Fibroblast of mammary gland (primary cell): ENCODE results near the gene SPRING1.

Source experiments
- DNase-seq: peaks from one replicate; pipeline ENCODE4 v3.0.0-alpha.2; 2010; ENCODE audit warnings: low read depth
- H3K4me3 ChIP-seq: 2 replicates; pipeline ENCODE4 v1.5.1; 2011; ENCODE audit warnings: low read depth, mild to moderate bottlenecking, low read length, moderate library complexity; ENCODE audit not compliant: control insufficient read depth
- TF ChIP-seq, protein P1 (sequence below): conservative IDR thresholded peaks from 2 replicates; pipeline ENCODE4 v1.5.1; 2011; ENCODE audit warnings: low read depth, low read length, inconsistent platforms; ENCODE audit not compliant: control insufficient read depth, insufficient read depth

SPRING1 gene, protein sequence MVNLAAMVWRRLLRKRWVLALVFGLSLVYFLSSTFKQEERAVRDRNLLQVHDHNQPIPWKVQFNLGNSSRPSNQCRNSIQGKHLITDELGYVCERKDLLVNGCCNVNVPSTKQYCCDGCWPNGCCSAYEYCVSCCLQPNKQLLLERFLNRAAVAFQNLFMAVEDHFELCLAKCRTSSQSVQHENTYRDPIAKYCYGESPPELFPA

DNA sequence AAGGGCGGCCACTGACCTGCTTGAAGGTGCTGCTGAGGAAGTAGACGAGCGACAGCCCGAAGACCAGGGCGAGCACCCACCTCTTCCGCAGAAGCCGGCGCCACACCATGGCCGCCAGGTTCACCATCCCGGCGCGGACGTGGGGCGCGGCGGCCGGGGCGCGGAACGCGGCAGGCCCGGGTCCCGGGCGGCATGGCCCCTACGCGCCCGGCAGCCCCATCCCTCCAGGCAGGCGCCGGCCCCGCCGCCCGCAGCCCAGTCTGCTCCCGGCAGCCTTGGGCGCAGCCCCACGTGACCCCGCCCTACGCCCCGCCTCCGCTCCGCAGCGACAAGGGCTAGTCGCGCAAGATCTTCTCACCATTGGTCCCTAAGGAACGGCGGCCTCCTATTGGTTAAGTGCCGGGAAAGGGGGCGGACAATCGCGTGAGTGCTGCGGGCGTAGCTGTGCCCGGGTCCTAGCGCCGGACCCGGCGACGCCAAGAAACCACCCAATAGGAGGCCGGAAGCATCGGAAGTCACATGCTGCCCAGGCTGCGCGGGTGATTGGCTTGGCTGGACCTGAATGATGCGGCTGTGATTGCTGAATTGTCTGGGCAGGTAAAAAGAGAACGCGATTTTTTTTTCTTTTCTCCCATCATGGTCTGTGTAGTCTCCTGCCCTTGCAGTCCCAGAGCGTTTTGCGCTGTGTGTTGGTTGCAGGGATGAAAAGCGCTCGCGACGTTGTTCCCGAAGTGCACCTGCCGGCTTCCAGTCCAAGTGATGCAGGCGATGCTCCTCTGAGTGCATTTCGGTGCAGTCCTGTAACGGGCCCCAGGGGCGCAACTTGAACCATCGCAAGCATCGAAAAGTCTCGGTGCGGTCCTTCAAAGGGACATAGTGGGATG is at the start of gene SPRING1, which contains the start of gene RNFT2:
SPRING1 (minus strand) TSS at position 296 of the 884 bp plus-strand sequence; CDS start at position 127, 169 bp downstream.
RNFT2 (plus strand) TSS at position 542 of the 884 bp plus-strand sequence. CDS start 2,183 bp downstream, outside the sequence.
- peak; percentile 99 for DNase-seq
- TF ChIP-seq, protein P1, sequence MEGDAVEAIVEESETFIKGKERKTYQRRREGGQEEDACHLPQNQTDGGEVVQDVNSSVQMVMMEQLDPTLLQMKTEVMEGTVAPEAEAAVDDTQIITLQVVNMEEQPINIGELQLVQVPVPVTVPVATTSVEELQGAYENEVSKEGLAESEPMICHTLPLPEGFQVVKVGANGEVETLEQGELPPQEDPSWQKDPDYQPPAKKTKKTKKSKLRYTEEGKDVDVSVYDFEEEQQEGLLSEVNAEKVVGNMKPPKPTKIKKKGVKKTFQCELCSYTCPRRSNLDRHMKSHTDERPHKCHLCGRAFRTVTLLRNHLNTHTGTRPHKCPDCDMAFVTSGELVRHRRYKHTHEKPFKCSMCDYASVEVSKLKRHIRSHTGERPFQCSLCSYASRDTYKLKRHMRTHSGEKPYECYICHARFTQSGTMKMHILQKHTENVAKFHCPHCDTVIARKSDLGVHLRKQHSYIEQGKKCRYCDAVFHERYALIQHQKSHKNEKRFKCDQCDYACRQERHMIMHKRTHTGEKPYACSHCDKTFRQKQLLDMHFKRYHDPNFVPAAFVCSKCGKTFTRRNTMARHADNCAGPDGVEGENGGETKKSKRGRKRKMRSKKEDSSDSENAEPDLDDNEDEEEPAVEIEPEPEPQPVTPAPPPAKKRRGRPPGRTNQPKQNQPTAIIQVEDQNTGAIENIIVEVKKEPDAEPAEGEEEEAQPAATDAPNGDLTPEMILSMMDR: no peak
- peak within 1 kb of the TSS; percentile 93 for H3K4me3 ChIP-seq

DNA sequence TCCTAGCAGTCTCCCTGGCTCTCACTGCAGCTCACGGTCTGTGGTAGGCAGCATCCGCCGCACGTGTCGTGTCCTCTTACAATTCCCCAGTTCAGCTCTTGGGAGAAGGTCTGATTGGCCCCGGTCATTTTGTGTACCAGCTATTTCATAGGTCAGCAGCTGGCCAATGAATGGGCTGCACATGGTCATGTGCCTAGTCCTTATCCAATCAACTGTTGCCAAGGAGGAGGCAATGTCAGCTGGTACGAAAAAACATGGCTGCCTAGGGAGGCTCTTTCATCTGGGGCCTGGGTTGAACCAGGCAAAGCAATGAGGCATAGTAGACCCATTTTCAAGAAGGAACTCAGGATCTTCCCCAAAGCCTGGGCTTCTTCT is 46.4 kb upstream of the SPRING1 start:
- TF ChIP-seq, protein P1: no peak

DNA sequence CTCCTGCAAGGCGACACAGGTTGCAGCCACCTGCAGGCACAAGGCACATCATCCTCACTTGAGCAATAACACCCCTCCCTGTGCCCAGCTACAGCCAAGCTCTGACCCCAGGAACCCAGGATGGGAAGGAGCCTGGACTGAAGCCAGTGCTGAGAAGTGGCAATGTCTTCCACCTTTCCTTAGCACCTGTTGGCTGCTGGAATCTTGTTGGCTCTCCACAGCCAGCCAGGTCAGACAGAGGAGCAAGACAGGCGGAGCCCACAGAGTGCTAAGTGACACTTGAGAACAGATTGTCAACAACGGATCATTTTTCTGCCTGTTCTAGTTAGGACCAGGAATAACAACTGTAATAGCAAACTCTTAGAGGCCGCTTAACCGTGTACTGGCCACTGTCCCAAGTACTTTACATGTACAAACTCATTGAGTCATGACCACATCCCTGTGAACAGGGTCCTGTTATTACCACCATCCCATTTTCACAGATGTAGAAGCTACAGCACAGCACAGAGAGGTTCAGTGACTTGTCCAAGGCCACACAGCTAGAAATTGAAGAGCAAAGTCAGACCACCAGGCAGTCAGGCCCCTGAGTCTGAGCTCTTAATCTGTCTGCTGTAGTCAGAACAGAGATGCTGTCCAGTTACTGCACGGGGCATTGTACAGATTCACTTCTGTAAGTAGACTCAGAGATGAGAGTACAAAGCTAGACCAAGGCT is 45.8 kb upstream of the SPRING1 start:
- no peak overlapping the region for H3K4me3 ChIP-seq
- TF ChIP-seq, protein P1: no peak
- no peak for DNase-seq

More for the DNA sequence above, 46.4 kb upstream of the SPRING1 start:
- H3K4me3 ChIP-seq: no peak overlapping the region
- DNase-seq: peak; percentile 16

DNA sequence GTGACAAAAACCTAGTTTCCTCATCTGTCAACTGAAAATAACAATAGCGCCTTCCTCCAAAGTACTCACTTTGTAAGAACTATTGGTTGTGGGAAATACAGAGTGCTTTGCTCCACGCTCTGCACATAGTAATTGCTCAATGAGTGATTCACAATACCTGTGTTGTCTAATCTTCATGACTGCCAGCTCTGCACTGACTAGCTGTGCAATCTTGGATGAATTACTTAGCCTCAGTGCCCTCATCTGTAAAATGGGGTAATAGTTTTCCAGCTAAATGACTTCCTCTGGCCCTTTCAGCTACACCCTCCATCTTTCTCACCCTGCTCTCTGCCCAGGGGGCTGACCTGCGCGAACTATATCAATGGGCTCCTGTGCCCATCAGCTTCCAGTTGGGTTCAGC is 43.1 kb upstream of the SPRING1 start:
- H3K4me3 ChIP-seq: no peak overlapping the region
- TF ChIP-seq, protein P1: no peak
- no peak for DNase-seq

DNA sequence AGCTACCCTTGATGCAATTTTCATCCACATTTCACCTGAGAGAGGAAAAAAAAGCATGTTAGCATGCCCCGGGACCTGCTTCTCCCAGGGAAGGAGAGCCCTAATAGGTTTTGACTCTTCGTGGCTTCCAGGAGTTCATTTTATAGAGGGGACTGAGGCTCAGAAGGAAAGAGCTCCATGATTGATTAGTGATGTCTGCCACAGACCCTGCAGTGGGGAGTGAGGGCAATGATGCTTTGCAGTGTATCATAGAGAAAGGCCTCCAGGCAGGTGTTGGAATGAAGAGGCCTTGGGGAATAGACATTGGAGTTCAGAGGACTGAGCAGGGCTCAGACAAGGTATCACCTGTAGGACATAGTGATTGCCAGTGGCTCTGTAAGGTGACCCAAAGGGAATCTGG is 41.7 kb upstream of the SPRING1 start:
- TF ChIP-seq, protein P1: no peak
- H3K4me3 ChIP-seq: no peak overlapping the region
- DNase-seq: no peak

DNA sequence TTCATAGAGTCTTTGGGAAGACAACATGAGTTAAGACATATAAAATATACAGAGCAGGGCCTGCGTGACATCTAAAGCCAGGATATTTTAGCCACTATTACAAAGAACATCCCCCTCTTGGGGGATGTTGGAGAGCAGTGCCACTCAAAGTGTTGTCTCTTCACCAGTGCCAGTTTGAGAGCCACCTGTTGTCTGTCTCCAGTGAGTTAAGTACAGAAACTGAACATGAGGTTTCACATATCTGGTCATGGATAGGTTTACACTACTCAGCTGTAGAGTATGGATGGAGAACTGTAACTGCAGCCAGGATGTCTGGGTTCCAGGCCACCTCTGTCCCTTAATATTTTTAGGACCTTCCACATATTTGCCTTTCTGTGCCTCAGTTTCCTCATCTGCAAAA is 39.4 kb upstream of the SPRING1 start:
- no peak overlapping the region for H3K4me3 ChIP-seq
- no peak for DNase-seq

More for the DNA sequence above, 39.4 kb upstream of the SPRING1 start:
- TF ChIP-seq, protein P1: no peak
